ENCODE data around the gene CCNA2.

Gene CCNA2

GRCh38 chr4:121823505-121824170, at the start of gene CCNA2:
Gene CCNA2 (minus strand): TSS chr4:121823883. CDS start chr4:121823628, 255 bp downstream.
- peak; percentile 84 to 94 (median 91) for DNase-seq (ENCODE audit: low read depth in 3 of 3)

- peak; percentile 90 to 96 (median 91) for DNase-seq (ENCODE audit: low read depth in 3 of 3)
These were observed 46.4 kb upstream of the CCNA2 start, which contains the start of gene BBS7 for GRCh38 chr4:121869841-121870822. Gene BBS7 (minus strand): TSS chr4:121870474. CDS start chr4:121870313, 161 bp downstream.

GRCh38 chr4:121863799-121864198, 40.1 kb upstream of the CCNA2 start:
- no peak for DNase-seq (ENCODE audit: low read depth in 3 of 3)

DNA sequence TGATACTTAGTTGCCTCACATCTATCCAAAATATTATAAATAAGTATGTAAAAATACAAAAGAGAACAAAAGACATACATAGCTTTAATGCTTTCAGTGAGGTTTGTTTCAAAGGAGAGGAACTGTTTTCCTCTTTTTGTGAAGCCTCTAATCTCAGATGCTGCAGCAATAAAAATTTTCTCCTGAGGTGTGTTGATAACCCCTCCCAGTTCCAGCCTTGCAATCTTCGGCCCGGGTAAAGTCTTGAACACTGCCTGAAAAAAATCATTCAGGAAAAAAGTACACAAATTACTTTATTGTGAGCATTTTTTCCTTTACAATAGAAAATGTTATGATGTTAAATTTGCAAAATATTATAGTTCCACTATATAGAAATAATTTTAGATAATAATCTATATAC, 37.7 kb upstream of the CCNA2 start:
- no peak for DNase-seq (ENCODE audit: low read depth in 3 of 3)

- DNase-seq (ENCODE audit: low read depth in 3 of 3), result no peak
These were observed 36.4 kb upstream of the CCNA2 start for GRCh38 chr4:121860121-121860520.

DNA sequence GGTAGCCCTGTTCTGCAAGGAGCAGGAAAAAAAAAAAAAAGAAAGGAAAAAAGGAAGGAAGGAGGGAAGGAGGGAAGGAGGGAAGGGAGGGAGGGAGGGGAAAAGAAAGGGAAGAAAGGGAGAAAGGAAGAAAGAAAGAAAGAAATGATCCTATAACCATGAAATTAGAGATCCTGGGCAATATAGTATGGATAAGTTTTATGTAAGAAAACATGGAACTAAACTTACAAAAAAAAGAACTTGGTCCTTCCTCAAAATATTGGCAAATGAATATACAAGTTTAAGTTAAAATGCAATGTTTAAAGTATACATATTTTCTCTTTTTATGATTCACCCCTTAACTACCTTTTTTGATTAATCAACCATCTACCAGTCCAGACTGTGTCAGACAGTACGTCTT, 27.7 kb upstream of the CCNA2 start:
- no peak for DNase-seq (ENCODE audit: low read depth in 3 of 3)

GRCh38 chr4:121846662-121847061, 23.0 kb upstream of the CCNA2 start:
- no peak for DNase-seq (ENCODE audit: low read depth in 3 of 3)

DNA sequence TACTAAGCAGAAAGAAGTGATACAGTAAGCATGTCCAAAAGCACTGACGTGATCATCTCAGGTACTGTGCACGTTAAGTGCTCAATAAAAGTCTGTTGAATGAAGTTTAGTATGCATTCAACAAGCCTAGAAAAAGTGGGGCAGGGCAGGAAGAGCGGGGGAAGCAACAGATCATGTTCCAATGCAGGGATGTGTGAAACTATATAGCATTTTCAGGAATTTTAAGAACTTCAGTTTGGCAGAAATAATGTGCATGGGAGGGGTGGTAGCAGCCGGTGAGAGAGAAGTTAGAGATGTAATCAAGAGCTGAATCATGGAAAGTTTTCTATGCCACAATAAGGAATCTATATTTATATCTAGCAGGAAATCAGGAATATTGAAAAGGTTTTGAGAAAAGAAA, 19.2 kb upstream of the CCNA2 start:
- no peak for DNase-seq (ENCODE audit: low read depth in 3 of 3)

DNA sequence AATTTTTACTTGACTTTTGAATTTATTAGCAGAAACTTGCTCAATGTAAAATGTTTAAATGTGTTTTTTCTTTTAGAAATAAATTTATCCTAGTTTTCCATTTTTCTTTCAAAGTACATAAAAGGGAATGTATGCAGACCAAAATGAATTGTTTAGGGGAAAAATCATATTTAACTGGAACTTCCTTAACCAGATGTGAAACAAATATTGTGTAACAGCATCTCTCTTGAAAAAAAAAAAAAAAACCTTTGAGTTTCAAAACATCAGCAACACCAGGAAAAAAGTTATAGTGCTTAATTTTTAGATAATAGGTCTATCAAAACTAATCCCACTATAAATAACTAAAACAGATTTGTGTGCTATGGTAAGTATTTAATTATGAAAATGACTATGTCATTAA, 14.5 kb upstream of the CCNA2 start:
- DNase-seq (ENCODE audit: low read depth in 3 of 3), result no peak

- DNase-seq (ENCODE audit: low read depth in 3 of 3), result no peak
These were observed 5.8 kb upstream of the CCNA2 start for GRCh38 chr4:121829511-121829910.

GRCh38 chr4:121827853-121828252, 4.2 kb upstream of the CCNA2 start:
- no peak for DNase-seq (ENCODE audit: low read depth in 3 of 3)

GRCh38 chr4:121824950-121825349, 1.3 kb upstream of the CCNA2 start:
- no peak for DNase-seq (ENCODE audit: low read depth in 3 of 3)

GRCh38 chr4:121824171-121824527, 466 bp upstream of the CCNA2 start:
- DNase-seq (ENCODE audit: low read depth in 3 of 3), result no peak

- no peak for DNase-seq (ENCODE audit: low read depth in 3 of 3)
These were observed 733 bp downstream of the CCNA2 start for GRCh38 chr4:121822796-121823504.

DNA sequence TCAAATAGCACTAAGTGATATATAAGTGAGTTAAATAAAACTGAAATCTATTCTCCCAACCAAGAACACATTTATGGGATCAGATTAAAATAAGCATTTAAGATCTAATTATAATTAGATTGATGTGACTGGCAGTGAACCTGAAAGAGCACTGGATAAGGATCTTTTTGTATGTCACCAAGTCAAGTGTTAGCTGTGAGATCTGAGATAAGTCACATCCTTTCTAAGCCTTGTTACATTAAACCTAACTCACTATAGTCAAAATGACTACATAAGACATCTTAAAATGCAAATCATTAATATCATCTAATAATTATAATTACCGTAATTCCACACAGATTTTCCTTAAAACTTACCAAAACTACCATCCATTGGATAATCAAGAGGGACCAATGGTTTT, 1.6 kb downstream of the CCNA2 start:
- DNase-seq (ENCODE audit: low read depth in 3 of 3), result no peak

GRCh38 chr4:121819216-121819965, 4.3 kb downstream of the CCNA2 start:
- DNase-seq (ENCODE audit: low read depth in 3 of 3), result no peak

GRCh38 chr4:121818215-121818614, 5.5 kb downstream of the CCNA2 start:
- DNase-seq (ENCODE audit: low read depth in 3 of 3), result no peak

- DNase-seq (ENCODE audit: low read depth in 3 of 3), result no peak
These were observed 6.0 kb downstream of the CCNA2 start for GRCh38 chr4:121817701-121818100.

GRCh38 chr4:121817006-121817405, 6.7 kb downstream of the CCNA2 start:
- no peak for DNase-seq (ENCODE audit: low read depth in 3 of 3)

DNA sequence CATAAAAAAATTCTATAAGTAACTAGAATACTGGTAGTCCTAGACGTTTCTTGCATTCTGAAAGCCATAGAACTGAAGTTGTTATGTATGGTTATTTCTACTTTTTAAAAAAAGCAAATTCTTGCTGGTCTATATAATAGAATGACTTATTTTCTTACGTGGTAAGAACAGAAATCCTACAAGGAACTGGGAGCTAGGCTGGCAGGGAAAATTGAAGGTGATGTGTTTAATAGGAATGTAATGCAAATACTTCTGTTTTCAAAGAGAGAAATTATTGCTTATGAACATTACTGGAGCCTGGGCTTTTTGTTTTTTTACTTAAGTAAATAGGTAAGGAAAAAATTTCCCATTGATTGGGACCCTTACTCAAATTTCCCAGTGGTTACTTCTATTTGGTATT, 8.9 kb downstream of the CCNA2 start:
- DNase-seq (ENCODE audit: low read depth in 3 of 3), result no peak

- DNase-seq (ENCODE audit: low read depth in 3 of 3), result no peak
These were observed 12.6 kb downstream of the CCNA2 start for GRCh38 chr4:121811122-121811521.

GRCh38 chr4:121806411-121806810, 17.3 kb downstream of the CCNA2 start:
- DNase-seq (ENCODE audit: low read depth in 3 of 3), result no peak

All from stimulated activated CD4-positive, alpha-beta T cell treated with anti-CD3 and anti-CD28 coated beads, TNF-alpha, amount 100 ng/mL, for 4 hours (primary cell).